ENCODE data around the gene VAV3.
"Not testable (repeated sequence)": the region's sequence is repeated elsewhere in the genome, so short reads cannot be mapped to it uniquely, and the experiment has no call there.

Gene VAV3

GRCh38 chr1:107883562-107883961 lies 81.4 kb downstream of the VAV3 start:
- DNase-seq, result no peak

- DNase-seq, result no peak
These were observed 85.1 kb downstream of the VAV3 start for GRCh38 chr1:107879927-107880326.

DNA sequence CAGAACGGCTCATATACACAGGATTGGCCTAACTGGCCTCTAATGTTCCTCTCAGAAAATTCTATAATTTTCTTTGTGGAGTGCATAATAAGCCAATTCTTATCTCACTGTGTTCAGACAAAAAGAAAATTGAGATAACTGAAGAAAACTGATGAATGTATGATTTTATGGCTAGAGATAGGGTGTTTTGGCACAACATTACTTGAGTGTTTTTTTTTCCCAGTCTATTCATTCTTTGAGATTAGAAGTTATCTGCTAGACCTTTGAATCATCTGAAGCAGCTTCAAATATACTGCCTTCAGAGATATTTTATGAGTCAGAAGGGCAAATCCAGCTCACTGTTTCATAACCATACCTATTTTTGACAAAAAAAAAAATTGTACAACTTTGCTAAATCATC lies 85.6 kb downstream of the VAV3 start:
- DNase-seq, result no peak

GRCh38 chr1:107877745-107878144 lies 87.2 kb downstream of the VAV3 start:
- no peak for DNase-seq

DNA sequence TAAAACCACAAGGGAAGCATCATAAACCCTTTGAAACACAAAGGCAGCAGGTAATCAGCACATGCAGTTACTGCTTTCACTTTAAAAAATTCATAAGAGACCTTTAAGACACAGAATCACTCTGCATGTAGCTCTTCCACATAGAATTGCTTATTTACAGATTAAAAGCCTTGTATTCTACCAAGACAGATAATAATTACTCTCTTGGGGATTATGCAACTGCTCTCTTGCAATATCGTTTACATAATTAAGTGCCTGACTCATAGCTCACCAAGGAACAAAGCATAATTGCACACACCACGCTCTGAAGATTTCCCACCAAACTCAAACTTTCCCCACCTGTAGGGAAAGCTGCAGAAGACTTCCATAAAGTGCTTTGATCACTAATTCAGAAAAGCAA lies 87.9 kb downstream of the VAV3 start:
- no peak for DNase-seq

DNA sequence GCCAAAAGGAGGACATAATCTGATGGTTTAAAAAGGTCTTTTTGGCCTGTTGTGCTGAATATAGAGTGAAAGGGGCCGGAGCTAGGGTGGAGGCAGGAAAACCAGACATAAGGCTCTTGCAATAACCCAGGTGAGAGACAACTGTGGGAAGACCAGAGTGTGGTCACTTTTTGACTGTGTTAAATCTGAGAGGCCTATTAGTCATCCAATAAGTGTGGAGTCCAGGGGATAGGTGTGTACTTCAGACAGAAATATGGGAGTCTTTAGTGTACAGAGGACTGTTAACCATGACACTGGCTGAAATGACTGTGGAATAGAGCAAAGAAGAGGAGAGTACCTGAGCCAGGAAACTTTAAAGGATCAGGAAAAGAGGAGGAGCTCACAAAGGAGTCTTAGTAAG lies 89.3 kb downstream of the VAV3 start:
- DNase-seq, result no peak

DNA sequence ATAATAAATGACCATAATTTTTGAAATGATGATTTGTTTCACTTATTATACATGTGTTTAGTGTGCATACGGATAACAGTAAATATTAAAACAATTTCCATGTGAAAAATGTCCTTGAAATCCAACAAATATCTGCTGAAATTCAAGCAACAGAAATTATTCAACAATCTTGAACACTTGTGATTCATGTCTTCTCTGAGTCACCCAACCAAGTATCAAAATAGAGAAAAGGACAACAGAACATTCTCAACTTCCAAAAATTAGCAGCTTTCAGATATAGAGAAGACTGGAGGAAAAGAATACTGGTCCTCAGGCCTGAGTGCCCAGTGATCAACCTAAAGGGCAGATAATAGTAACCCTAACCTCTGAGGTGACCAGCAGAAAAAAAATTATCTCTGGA lies 90.8 kb downstream of the VAV3 start:
- DNase-seq, result no peak

GRCh38 chr1:107871687-107872395 lies 93.1 kb downstream of the VAV3 start:
- no peak for DNase-seq

DNA sequence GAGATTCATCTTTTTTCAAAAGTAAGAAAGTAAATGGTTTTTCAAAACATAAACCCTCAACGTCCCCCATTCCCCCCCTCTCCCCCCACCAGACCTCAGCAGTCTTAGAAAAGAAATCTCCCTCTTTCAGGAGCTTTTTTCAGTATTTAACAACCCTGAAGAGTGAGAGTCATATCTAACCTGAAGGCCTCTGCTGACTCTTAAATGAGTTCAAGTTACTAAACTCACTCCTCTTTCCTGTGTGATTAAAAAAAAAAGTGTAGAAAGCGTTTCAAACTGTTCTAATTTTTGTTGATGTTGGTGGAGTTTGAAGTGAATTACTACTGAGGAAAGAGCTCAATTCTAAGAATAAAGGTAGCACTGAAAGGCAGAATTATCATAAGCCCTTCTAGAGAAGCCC lies 93.7 kb downstream of the VAV3 start:
- no peak for DNase-seq

GRCh38 chr1:107870696-107871095 lies 94.3 kb downstream of the VAV3 start:
- no peak for DNase-seq

GRCh38 chr1:107867897-107868296 lies 97.1 kb downstream of the VAV3 start:
- DNase-seq, result no peak

GRCh38 chr1:107867422-107867821 lies 97.6 kb downstream of the VAV3 start:
- DNase-seq, result no peak

GRCh38 chr1:107866870-107867269 lies 98.1 kb downstream of the VAV3 start:
- no peak for DNase-seq

GRCh38 chr1:107865627-107866026 lies 99.4 kb downstream of the VAV3 start:
- no peak for DNase-seq

DNA sequence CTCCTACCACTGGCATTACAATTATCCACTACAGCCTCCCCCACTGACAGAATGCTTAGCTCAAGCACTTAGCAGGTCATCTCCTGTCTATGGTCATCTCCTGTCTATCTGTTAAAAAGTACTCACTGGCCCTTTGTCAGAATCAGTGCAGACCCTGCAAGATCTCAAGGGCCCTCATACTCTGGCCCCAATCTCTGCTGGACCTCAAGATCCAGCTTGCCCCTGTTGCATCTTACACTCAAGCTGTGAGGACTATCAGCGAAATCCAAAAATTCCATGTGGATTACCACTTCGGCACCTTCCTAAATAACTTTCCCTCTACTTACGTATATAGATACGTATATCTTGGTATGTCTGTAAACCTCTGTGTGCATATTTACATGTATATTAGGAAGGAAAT lies 101.6 kb downstream of the VAV3 start:
- DNase-seq, result no peak

DNA sequence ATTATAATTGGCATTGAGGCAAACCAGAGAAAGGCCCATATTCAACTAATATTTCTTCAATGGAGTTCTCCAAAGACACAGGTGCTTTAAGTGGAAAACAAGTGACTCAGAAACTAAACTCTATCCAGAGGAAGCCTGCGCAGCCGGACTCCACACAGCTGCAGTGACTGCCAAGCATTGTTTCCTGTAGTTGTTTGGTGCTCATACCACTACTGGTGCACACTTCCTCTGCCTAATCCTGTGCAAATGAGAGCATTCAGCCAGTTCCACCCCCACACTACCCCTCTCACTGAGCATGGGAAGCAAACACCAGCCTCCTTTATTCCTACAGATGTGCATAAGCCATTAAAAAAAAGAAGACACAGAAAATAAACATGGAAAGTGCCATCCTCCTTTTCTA lies 102.9 kb downstream of the VAV3 start:
- DNase-seq, result no peak

- DNase-seq, result no peak
These were observed 106.7 kb downstream of the VAV3 start for GRCh38 chr1:107858323-107858722.

DNA sequence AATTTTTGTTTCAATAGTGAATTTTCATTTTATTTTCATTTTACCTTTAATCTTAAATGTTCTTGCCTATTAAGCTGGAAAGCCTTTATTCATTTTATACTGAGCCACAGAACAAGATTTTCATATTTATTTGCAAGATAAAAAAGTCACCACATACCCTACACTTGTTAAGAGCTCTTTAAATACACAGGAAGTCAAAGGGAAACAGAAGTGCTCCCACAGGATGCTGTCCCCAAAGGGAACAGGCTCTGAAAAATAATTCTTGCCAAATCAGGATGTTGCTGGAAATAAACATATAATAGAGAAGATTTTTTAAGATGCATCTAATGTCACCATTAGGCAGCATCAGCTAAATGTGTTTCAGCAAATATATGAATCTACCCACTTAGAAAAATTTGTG lies 113.6 kb downstream of the VAV3 start:
- no peak for DNase-seq

- not testable (repeated sequence) for DNase-seq
These were observed 120.3 kb downstream of the VAV3 start for GRCh38 chr1:107844541-107845194.

DNA sequence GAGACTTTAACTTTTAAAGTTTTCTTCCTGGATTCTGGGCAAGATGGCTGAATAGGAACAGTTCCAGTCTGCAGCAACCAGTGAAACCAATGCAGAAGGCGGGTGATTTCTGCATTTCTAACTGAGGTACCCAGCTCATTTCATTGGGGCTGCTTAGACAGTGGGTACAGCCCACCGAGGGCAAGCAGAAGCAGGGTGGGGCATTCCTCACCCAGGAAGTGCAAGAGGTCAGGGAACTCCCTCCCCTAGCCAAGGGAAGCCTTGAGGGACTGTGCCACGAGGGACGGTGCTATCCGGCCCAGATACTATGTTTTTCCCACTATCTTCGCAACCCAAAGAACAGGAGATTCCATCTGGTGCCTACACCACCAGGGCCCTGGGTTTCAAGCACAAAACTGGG lies 121.0 kb downstream of the VAV3 start:
- no peak for DNase-seq

DNA sequence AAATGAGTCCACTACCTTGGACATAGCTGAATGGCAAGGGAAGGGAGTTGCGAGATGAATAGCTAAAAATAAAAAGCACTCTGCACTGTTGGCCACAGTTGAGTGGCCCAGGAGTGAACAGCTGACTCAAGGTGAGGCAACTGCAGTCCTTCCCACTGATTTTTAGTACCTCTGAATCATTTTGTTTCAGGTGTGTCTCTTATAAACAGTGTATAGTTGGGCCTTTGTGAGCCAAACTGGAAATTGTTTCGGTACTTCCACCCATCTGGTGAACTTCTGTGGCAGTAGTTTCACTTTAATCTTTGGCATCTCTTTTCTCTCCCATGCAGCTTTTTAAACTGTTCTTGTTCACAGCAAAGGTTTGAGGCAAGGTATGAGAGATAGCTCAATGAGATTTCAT lies 122.7 kb downstream of the VAV3 start:
- no peak for DNase-seq

- no peak for DNase-seq
These were observed 124.3 kb downstream of the VAV3 start for GRCh38 chr1:107840725-107841124.

DNA sequence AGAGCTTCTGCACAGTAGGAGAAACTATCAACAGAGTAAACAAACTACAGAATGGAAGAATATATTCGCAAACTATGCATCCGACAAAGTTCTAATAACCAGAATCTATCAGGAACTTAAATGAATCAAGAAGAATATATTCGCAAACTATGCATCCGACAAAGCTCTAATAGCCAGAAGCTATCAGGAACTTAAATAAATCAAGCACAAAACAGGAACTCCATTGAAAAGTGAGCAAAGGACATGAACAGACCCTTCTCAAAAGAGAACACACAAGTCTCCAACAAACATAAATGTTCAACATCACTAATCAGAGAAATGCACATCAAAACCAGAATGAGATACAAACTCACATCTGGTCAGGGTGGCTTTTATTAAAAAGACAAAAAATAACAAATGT lies 126.9 kb downstream of the VAV3 start:
- no peak for DNase-seq

- no peak for DNase-seq
These were observed 129.8 kb downstream of the VAV3 start for GRCh38 chr1:107835151-107835670.

GRCh38 chr1:107833061-107833460 lies 131.9 kb downstream of the VAV3 start:
- no peak for DNase-seq
